HTERT RPE-1 (cell line): ENCODE data around the gene CCNG2.

Experiments used
- in situ Hi-C: fragments of 300-500 bp; cut with MboI; formaldehyde crosslinking; loops from 4 replicates; pipeline ENCODE4 v1.14.3; 2020; ENCODE audit warnings: low sequenced_read_pairs

The CCNG2 gene

DNA sequence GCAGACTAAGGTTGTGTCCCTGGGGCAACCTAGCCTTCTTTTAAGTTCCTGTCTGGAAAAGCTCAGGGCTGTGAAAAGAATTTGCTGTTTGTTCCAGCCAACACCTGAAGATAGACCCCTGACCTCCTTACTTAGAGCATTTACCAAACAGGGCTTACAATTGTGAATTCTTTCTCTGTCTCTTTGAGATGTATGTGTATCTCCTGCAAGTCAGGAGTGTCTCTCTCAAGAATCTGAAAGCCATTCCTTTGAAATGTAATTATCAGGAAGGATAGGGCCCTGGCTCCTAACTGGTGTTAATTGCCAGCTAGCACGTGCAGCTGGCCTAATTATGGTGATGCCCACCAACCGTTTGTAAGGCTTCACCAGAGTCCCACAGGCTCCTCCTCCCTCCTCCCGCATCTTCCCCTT is 18.2 kb downstream of the CCNG2 start:
- in situ Hi-C loops, result no loop called here

DNA sequence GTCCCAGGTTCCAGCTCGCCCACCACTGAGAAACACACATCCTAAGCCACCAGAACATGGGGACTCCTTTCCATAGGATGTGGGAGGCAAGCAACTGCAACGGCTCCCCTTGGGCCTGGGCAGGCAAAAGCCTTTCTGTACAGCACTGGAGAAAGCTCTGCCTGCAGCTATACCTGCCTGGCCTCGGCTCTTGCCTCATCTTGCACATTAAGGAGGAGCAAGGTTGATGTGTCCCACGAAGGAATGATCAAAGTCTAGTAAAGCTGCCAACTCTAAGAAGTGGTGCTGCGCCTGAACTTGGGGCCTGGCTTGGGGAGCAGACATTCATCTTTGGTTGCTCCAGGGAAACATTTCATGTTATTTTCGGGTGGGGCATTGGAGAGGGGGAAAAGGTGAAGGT is 19.6 kb downstream of the CCNG2 start:
- in situ Hi-C loops, result no loop called here

DNA sequence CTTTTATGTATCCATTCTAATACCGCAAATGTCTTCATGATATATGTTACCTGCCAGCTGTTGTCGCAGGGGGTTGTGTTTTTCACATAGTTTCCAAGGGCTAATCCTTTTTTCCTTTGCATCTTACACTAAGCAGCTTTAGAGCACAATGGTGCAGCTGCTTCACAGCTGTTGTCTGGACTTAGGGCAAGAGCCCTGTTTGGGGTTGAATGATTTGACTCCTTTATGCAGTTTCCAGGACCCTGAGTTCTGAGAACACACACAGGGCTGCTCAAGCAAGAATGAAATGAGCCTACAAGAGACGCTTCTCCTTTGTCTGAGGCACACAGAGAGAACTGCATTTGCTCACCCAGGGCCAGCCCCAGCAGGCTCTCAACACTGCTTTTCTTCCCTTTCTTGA is 20.2 kb downstream of the CCNG2 start:
- in situ Hi-C loops, result no loop called here

DNA sequence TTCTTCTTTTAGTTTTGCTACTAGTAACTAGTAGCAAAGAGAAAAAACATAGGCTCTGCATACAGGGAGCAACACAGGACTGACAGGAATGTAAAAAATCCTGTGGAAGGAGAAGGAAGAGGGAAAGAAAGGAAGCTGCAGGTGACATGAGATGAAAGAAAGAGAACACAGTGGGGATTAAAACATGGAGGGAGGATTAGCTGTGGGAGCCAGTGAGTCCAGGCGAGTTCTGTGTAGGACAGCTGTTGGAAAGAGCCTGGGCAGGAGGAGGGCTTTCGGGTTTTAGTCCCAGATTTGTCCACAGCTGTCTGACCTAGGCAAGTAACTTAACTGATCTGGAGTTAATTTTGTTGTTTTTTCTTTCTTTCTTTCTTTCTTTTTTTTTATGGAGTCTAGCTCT is 21.6 kb downstream of the CCNG2 start:
- in situ Hi-C loops, result no loop called here

DNA sequence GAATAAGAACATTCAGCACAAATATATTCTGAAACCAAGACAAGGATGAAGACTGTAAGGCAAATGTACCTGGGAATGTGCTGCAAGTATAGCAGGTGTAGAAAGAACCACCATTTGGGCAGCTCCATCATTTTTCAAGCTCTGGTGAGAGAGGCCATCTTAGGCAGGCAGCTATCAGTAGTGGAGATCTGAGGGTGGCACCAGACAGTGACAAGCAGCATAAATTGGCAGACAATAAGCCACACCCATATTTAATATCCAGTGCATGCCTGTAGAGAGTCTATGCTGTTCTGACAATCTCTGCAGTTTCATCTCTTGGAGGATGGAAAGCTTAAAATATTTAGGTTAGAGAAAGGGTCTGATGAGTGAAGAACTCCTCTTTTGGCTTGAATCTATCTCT is 22.5 kb downstream of the CCNG2 start:
- in situ Hi-C loops, result no loop called here

DNA sequence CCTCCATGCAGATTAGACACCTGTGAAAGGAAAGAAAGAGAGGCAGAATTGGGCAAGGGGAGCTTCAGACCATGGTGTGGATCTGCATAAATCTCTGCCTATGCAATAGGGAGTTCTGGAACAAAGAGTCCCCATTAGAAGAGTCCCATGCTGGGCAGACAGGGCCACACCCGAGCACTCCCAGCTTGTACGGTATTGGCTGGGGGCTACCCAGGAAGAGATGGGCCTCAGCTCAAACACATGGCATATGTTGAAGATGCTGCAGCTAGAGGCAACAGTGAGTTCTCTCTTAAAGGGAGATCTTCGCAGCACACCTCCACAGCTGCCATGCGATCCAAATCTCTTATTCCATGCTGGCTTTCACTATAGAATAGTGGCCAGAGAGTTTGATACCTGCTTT is 24.7 kb downstream of the CCNG2 start:
- in situ Hi-C loops, result no loop called here

DNA sequence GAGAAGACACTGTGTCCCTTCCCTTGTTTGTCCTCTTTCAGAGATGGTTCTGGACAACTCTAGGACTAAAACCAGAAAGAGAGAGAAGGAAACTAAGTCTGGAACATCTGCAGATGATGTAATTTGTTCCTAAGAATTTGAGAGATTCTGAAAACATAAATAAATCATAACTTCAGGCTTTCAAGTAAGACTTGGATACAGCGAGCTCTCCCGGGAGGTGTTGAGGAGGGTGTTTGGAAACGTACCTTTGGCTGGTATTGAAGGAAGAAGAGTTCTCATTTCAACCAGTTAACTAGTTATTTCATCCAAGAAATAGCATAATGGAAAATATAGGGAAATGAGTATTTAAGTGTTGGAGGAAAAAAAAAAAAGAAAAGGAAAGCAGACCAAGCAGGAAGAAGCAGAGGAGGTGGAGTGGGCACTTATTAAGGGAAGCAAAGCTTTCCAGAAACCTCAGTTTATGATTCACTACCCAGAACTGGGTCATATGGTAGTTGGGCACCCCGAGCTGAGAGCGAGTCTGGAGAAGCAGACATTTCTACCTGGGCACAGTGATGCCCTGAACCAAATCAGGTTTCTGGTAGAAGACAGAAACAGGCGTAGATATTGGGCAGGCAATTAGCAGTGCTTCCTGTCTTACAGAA is 26.9 kb downstream of the CCNG2 start:
- in situ Hi-C loops, result no loop called here

DNA sequence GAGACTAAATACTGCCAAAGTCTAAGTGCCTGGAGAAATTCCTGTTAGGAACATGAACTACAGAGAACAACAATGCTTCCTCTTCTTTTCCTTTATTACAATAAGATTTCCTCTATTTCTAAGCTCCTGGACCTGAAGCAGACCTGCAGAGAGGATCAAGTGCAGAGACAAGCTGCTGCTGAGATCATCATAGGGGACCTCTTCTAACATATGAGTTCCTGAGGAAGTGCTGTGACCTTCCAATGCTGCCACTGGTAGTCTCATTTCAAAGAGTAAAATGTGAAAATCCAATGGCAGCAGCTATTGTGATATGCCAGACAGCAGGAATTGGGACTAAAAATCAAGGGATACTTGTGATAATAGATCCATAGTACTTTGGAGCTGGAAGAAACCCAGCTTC is 28.0 kb downstream of the CCNG2 start:
- in situ Hi-C loops, result no loop called here

DNA sequence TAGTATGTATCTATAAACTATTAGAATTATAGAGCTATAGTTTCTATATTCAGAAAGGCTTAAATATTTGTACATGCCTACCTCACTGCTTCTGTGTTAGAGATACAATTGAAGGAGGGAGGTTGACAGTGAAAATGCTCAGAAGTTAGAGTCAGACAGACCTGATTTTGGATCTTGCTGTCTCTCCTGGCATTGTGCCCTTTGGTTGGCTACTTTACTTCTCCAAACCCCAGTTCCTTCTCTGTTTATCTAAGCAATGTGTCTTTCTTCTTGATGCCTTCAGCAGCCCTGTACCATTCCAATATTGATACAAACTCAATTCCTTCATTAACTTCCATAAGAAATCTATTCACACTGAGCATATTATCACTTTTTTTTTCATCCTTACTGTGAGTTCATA is 28.7 kb downstream of the CCNG2 start:
- in situ Hi-C loops, result no loop called here

DNA sequence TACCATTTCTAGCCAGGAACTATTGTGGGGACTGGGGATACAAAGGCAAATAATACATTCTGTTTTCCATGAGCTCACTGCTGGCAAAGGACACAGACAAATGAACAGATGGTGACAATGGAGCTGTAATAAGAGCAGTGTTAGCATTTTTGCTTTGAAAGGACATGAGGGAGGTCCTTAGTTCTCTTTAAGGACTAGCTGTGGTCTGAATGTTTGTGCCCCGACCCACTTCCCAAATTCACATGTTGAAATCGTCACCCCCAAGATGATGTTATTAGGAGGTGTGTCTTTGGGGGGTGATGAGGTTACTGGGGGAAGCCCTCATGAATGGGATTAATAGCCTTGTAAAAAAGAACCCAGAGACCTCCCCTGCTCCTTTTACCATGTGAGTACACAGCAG is 30.3 kb downstream of the CCNG2 start:
- in situ Hi-C loops, result no loop called here

DNA sequence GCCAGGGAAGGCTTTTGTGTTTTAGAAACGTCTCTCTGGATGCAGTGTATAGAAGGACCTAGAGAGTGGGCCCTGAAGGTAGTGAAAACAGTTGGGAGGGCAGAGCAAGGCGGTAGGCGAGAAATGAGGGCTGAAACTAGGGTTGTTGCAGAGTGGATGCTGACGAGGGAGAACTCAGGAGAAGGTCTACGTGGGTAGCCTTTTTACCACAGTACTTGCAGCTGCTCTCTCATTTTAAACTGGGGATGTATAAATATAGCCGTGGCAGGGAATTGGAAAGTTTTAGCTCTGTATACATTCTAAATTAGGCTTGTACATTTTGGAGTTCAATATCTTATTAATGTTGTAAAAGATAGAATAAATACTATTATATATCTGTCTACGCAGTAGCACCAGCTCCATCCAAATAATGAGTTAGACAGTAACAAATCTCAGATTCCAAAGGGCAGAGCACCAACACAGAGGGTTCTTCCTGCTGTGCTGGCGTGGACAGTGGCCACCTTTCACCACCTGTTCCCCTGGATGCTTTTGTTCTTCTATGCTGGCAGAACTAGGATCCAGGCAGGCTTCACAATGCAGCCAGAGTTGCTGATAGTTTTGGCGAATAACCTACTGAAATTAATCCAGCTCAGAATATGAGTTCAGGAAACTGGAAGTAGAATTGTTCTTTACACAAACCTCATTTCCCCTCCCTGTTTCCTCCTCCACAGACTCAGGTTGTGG is 31.7 kb downstream of the CCNG2 start:
- in situ Hi-C loops, result no loop called here

DNA sequence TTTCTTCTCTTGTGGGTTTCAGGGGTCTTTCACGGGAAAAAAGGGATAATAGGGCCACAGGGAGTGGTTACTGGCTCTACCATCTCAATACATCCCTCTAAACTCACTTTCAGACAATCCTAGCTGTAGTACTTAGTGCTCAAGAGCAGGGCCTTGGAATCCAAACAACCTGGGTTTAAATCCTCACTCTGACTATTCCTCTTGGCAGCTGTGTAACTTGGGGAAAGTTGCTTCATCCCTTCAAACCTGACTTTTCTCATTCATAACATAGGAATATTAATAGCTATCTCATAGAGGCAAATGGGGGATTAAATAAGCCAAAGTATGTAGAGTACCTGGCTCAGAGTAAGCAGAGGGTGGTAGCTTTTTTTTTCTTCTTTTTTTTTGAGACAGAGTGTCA is 32.4 kb downstream of the CCNG2 start:
- in situ Hi-C loops, result no loop called here

DNA sequence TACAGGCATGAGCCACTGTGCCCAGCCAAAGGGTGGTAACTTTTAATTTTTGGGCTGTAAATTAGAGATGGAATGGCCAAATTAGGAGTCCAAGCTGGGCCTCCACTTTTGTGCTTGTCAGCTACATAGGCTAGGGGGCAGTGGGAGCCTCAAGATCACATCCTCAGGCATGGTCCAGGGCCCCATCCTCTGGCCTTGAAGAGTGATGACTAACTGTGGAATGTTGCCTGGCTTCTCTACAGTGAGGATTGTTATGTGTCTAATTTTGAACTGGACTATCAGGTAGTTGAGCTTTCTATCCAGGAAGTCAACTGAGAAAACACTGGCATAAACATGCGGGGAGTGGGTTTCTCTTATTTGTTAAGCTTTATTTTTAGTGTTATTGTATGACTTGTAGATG is 33.0 kb downstream of the CCNG2 start:
- in situ Hi-C loops, result no loop called here

DNA sequence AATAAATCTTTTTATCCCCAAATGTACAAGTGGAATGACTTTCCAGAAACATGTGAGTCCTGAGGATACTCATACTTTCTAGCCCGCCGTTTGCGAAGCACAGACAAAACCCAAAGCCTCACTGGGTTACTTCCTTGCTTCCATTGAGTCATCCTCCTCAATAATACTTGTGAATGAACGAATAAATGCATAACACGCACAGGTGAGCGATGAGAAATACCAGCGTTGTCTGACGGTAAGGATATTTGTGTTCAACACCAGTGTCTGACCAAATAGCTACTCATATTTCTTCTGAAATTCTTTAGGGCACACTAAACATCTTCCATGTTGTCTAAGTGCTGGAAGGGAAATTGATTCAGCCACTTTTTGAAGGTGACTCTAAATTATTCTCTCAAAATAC is 36.0 kb downstream of the CCNG2 start:
- in situ Hi-C loops, result no loop called here

DNA sequence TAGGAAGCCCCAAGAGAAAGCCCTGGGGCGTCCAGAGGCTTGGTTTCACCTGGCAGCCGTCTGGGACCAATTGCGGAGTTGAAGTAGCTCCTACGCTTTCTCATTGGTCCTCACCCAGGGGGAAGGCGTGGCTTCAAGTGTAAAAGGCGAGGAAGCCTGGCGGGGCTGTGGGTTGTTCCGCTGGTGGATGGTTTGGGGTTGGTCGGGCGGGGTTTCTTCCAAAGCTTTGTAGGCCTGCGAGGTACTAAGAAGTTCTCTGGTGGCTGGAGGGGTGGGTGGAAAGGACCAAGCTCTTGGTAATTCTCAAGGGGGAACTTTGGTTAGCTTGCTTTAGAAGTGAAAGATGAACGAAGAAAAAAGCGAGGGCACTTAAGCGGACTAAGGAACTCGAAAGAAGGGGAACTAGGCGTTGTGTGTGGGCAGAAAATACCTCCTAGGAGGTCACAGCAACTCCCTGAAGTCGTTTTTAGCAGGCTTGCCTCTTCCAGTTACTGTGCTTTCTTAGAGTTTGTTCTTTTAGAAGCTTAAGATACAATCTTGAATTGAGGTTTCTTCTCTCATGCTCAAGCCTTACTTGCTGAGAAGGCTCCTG is 36.6 kb downstream of the CCNG2 start:
- in situ Hi-C loops, result no loop called here

DNA sequence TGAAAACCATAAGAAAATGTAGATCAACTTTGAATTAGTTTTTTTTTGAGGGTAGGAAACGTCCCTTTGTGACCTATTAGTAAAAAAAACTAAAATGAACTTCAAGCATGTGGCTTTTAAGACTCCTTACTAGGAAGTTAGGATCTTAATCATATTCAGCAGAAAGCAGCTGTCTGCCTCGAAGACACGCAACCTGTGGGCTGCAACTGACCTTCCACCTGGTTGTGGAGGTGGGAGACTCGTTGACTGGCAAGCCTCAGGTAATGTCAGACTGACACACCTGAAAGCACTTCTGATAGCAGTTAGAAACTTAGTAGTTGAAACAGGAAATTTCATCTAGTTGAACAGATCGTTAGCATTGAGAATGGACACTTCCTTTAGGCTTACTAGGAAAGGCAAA is 37.4 kb downstream of the CCNG2 start:
- in situ Hi-C loops, result no loop called here

DNA sequence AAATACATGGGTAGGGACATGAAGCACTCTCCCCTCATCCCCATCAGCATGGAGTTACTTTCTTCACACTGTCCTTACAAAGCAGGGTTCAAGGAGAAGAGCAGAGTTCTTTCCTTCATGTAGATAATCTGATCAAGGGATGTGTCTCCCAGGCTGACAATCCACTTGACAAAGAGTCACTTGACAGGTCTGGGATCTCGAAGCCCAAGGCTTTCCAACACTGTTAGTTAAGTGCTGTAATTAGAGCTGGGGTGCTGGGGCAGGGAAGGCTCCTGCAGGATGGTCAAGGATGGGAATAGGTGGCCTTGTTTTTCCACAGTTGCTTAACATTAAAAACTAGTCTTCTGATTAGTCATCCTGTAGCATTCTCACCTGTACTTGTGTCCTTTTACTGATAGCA is 38.0 kb downstream of the CCNG2 start:
- in situ Hi-C loops, result no loop called here

DNA sequence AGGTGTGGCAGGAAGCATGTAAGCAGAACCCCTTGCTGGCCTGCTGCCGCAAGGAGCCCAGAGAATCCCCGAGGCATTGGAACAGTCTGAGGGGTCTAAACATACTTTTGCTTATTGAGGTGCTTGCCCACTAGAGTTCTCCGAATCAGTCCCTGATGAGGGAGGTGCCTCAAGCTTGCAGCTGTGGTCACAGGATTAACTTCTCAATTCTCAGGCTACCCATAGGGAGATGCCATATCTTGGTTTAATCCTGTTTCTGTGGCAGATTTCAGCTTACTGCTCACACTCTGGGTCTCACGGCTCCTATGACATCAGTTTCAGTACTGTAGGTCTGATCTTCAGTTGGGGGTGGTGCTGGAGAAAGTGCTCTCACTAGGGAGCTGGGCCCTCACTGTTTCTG is 39.9 kb downstream of the CCNG2 start:
- in situ Hi-C loops, result no loop called here

DNA sequence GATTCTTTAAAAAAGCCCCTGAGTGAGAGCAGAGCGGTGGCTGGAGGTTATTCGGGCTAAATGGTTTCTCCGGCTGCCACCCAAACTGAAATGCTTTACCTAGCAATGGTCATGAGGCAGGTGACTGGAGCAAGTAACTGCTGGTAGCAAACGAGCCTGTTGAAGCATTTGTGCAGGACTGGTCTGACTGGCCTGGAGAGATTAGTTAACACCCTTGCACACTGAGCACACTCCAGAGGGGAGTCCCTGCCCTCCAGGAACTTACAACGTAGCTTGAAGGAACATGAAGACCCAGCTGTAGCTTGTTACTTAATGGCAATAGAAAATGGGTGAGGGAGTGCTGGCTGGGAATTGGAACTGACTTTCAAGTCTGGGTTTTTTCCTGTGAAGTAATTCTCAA is 40.4 kb downstream of the CCNG2 start:
- in situ Hi-C loops, result no loop called here

DNA sequence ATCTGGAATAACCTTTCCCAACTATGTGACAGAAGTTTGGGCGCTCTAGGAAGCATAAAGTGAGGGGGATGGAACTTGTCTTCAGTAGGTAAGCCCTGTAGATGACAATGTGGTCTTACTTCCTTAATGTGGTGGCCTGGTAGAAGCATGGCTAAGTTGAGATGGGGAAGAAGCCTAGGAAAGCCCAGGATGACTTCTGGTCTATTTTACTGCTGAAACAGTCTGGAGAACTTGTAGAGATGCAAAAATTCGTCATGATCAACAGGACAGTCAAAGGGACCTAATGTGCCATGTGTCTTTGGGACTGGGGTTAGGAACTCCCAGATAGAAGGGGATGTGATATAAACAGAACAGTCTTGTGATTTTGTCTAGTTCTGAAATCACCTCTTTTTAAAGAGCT is 40.8 kb downstream of the CCNG2 start:
- in situ Hi-C loops, result no loop called here

DNA sequence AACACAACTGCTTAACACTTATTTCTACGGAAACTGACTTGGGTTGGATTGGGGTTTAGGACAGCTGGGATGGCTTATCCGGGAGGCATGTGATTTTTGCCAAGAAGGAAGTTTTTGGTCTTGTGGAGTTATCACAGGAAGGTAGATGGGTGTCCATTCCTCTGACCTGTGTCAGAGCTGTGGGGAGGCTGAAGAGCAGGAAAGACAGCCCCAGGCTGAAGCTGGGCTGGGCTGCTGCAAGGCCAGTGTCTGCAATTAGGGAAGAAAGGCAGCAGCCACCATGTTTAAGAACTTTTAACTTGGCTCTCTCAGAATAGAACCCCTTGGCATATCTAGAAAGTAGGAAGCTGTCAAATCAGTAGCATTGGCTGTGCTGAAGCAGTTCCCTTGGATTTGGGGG is 42.3 kb downstream of the CCNG2 start:
- in situ Hi-C loops, result no loop called here

DNA sequence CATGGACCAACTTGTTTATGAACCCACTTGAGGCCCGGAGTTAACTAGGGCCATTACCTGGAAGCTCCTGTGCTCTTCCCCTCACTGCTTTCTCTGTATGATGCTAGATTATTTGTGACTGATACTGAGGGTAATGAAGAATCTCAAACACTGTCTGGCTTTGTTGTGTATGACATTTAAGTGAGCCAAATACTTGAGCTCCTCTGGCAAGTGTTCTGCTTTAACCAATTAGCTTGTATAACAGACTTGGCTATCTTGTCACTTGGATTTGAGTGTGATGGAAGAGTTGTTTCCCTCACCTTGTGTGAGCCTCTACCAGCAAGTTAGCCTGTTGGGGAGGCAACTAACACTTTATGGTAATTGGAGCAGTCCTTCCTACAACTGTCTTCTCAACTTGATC is 42.7 kb downstream of the CCNG2 start:
- in situ Hi-C loops, result no loop called here

DNA sequence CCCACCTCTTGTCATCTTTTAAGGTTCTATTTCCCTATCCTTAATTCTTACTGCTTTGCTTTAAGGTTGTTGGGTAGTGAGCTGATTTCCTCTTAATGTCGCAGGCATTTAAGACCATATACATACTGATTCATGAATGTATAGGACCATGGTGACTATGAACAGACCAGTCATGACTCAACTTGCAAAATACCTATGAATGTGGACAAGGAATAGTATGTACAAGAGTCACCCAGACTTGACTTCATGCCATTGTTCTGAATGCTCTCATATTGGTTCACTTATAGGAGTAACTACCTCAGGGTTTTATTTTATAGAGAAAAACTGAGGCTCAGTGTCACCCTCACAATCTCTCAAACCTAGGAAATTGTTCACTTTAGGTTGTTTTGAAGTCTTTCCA is 44.3 kb downstream of the CCNG2 start:
- in situ Hi-C loops, result no loop called here
